KMS-11 (cell line): ENCODE data around the gene DDX55.

Source experiments
- H2AFZ ChIP-seq: fragments of 200-600 bp; sonication (generic); 2 replicates; pipeline ENCODE4 v1.6.1; 2016; ENCODE audit warnings: antibody characterized with exemption, mixed run types, low read depth
- H3K27ac ChIP-seq: fragments of 200-600 bp; sonication (generic); 2 replicates; pipeline ENCODE4 v1.6.1; 2016; ENCODE audit warnings: mild to moderate bottlenecking, mixed run types
- H3K27me3 ChIP-seq: fragments of 200-600 bp; sonication (generic); 2 replicates; pipeline ENCODE4 v1.6.1; 2017; ENCODE audit warnings: mild to moderate bottlenecking, low read depth, mixed run types, moderate library complexity; ENCODE audit not compliant: insufficient read depth
- H3K36me3 ChIP-seq: fragments of 200-600 bp; sonication (generic); 2 replicates; pipeline ENCODE4 v1.6.1; 2017; ENCODE audit warnings: mild to moderate bottlenecking, mixed run types; ENCODE audit not compliant: insufficient read depth
- H3K4me1 ChIP-seq: fragments of 200-600 bp; sonication (generic); 2 replicates; pipeline ENCODE4 v1.6.1; 2016; ENCODE audit warnings: mild to moderate bottlenecking, low read depth, mixed run types; ENCODE audit not compliant: poor library complexity, severe bottlenecking
- H3K4me2 ChIP-seq: fragments of 200-600 bp; sonication (generic); 2 replicates; pipeline ENCODE4 v1.7.0; 2016; ENCODE audit warnings: mild to moderate bottlenecking, mixed run types
- H3K4me3 ChIP-seq: fragments of 200-600 bp; sonication (generic); IDR thresholded peaks from 2 replicates; pipeline ENCODE4 v1.6.1; 2017; ENCODE audit warnings: low read depth, low read length, mixed read lengths; ENCODE audit not compliant: insufficient read depth
- H3K79me2 ChIP-seq: fragments of 200-600 bp; sonication (generic); 2 replicates; pipeline ENCODE4 v1.6.1; 2016; ENCODE audit warnings: low read depth, mixed run types; ENCODE audit not compliant: insufficient read depth
- H3K9ac ChIP-seq: fragments of 200-600 bp; sonication (generic); 2 replicates; pipeline ENCODE4 v1.6.1; 2016; ENCODE audit warnings: mild to moderate bottlenecking, mixed run types
- H4K20me1 ChIP-seq: fragments of 200-600 bp; sonication (generic); 2 replicates; pipeline ENCODE4 v1.6.1; 2016; ENCODE audit warnings: mild to moderate bottlenecking, mixed run types; ENCODE audit not compliant: insufficient read depth
- TF ChIP-seq, protein P1 (sequence below): fragments of 200-600 bp; sonication (generic); conservative IDR thresholded peaks from 2 replicates; pipeline ENCODE4 v1.6.1; 2017; ENCODE audit warnings: low read depth, mild to moderate bottlenecking, antibody characterized with exemption, low read length, moderate library complexity, mixed read lengths

Gene DDX55

DNA sequence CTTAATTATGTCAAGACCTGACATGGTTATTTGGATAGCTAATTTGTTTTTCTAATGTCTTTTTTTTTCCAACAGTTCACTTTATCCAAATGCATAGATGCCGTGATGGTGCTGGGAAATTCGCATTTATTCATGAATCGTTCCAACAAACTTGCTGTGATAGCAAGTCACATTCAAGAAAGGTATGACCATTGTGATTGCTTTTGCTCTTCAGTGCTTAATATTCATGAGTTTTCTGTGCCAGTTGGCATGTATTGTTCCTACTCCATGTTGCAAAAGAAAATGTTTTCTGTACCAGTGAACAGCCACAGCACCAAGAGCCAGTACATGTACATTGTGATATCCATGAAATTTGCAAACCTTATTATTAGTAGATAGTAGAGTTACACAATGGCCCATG is 43.5 kb downstream of the DDX55 start:
- H3K36me3 ChIP-seq = no peaks in the 10 kb centered on the region
- TF ChIP-seq, protein P1, sequence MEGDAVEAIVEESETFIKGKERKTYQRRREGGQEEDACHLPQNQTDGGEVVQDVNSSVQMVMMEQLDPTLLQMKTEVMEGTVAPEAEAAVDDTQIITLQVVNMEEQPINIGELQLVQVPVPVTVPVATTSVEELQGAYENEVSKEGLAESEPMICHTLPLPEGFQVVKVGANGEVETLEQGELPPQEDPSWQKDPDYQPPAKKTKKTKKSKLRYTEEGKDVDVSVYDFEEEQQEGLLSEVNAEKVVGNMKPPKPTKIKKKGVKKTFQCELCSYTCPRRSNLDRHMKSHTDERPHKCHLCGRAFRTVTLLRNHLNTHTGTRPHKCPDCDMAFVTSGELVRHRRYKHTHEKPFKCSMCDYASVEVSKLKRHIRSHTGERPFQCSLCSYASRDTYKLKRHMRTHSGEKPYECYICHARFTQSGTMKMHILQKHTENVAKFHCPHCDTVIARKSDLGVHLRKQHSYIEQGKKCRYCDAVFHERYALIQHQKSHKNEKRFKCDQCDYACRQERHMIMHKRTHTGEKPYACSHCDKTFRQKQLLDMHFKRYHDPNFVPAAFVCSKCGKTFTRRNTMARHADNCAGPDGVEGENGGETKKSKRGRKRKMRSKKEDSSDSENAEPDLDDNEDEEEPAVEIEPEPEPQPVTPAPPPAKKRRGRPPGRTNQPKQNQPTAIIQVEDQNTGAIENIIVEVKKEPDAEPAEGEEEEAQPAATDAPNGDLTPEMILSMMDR = no peak

DNA sequence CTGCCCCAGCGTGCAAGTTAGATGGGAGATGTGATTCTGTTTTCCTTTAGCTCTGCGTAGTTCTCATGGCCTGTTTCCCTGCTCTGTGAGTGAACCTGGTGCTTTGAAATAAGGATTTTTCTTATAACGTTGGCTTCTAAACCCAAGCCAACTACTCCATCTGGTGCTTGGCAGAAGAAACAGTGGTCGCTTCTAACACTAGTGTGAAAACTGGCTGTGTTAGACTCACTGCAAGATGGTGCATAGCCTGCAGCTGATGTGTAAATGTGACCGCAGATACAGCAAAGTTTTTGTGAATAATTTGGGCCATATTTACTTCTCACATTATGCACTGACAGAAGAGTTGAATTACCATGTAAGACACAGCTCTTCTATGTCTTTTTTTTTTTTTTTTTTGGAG is 44.0 kb downstream of the DDX55 start:
- H4K20me1 ChIP-seq = no peaks in the 10 kb centered on the region
- H2AFZ ChIP-seq = no peak overlapping the region
- H3K4me3 ChIP-seq = no peak overlapping the region
- no peaks in the 10 kb centered on the region for H3K79me2 ChIP-seq
- H3K36me3 ChIP-seq = no peaks in the 10 kb centered on the region
- H3K27me3 ChIP-seq = no peaks in the 10 kb centered on the region
- no peaks in the 10 kb centered on the region for H3K4me1 ChIP-seq
- H3K4me2 ChIP-seq = no peak overlapping the region
- TF ChIP-seq, protein P1 = no peak
- no peak overlapping the region for H3K27ac ChIP-seq
- H3K9ac ChIP-seq = no peak overlapping the region

More for the DNA sequence above, 43.5 kb downstream of the DDX55 start:
- H3K4me2 ChIP-seq = no peak overlapping the region
- no peaks in the 10 kb centered on the region for H4K20me1 ChIP-seq
- no peaks in the 10 kb centered on the region for H3K79me2 ChIP-seq
- no peak overlapping the region for H3K4me3 ChIP-seq
- no peaks in the 10 kb centered on the region for H3K4me1 ChIP-seq
- no peaks in the 10 kb centered on the region for H3K27me3 ChIP-seq
- H3K27ac ChIP-seq = no peak overlapping the region
- H2AFZ ChIP-seq = no peak overlapping the region
- no peak overlapping the region for H3K9ac ChIP-seq

DNA sequence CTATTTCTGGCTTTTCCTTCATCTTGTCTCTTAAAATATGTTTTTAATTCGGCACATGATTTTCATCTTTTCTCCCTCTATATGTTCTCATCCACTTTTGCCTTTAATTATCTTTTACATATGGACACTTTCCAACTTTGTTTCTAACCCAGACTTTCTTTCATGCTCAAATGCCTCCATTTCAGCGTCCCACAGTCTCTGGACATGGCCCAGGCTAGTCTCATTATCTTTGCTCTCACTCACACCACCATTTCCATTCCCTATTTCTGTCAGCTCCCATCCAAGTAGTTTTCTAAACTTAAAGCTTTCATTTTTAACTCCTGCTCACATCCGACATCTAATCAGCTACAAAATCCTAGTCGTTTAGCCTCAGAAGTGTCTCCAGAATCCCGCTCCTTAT is 46.5 kb downstream of the DDX55 start:
- Histone ChIP-seq H2AFZ (no peak overlapping the region), H3K79me2 (no peaks in the 10 kb centered on the region), H3K27ac (no peak overlapping the region), H3K36me3 (no peaks in the 10 kb centered on the region), H3K4me2 (no peak overlapping the region), H4K20me1 (no peaks in the 10 kb centered on the region), H3K4me1 (no peaks in the 10 kb centered on the region), H3K4me3 (no peak overlapping the region), H3K9ac (no peak overlapping the region), H3K27me3 (no peaks in the 10 kb centered on the region)
- TF ChIP-seq, protein P1 = no peak

DNA sequence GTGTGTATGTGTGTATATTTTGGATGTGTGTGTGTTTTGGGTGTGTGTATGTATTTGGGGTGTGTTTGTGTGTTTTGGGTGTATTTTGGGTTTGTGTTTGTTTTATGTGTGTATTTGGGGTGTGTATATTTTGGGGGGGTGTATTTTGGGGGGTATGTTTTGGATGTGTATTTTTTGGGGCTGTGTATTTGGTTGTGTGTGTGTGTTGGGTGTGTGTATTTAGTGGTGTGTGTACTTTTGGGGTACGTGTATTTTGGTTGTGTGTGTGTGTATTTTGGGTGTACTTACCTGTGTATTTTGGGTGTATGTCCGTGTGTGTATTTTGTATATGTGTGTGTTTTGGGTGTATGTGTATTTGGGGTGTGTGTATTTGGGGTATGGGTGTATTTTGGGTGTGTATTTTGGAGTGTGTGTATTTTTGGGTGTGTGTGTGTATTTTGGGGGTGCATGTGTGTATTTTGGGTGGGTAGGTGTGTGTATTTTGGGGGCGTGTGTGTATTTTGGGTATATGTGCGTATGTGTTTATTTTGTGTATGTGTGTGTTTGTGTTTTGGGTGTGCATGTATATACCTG is 52.3 kb downstream of the DDX55 start:
- no peak overlapping the region for H3K4me3 ChIP-seq
- H3K36me3 ChIP-seq = no peaks in the 10 kb centered on the region
- peak overlapping the region; percentile 54; the same call in 1 of the 2 replicates for H3K4me2 ChIP-seq
- H2AFZ ChIP-seq = no peak overlapping the region
- H3K27ac ChIP-seq = no peak overlapping the region; the same call in 1 of the 2 replicates
- H3K9ac ChIP-seq = no peak overlapping the region
- peaks cover 30% of the 10 kb centered on the region for H3K4me1 ChIP-seq
- no peaks in the 10 kb centered on the region for H3K79me2 ChIP-seq
- no peaks in the 10 kb centered on the region for H3K27me3 ChIP-seq
- no peaks in the 10 kb centered on the region for H4K20me1 ChIP-seq
- TF ChIP-seq, protein P1 = no peak
